Esophagus squamous epithelium (tissue), 4 donors: ENCODE measurements around the gene KIAA2012.

Source experiments
- CTCF ChIP-seq, 6 experiments: fragments of 450-650 bp in 4 of 6; fragments of 200-600 bp in 2 of 6; sonication (generic) in 2 of 6; IDR thresholded peaks; one replicate each; pipeline ENCODE4 v1.5.1; 2016 to 2019; ENCODE audit warnings: antibody characterized with exemption in 6 of 6, mild to moderate bottlenecking in 4 of 6, moderate library complexity in 4 of 6
- POLR2A ChIP-seq, 4 donors: fragments of 450-650 bp; IDR thresholded peaks; one replicate each; pipeline ENCODE4 v1.6.1; 2017; ENCODE audit warnings: antibody characterized with exemption in 4 of 4, mild to moderate bottlenecking in 4 of 4, moderate library complexity in 3 of 4

GRCh38 chr2:202135091-202135874, 62.2 kb downstream of the KIAA2012 start:
- TF ChIP-seq CTCF (IDR thresholded peaks at IDR 0.05) (no peak), POLR2A (IDR thresholded peaks at IDR 0.05) (no peak)
